Nephron (organoid): ENCODE results near the gene HLA-C.

Source experiments
- H3K27ac Mint-ChIP-seq, 3 experiments: 2 replicates each; pipeline ENCODE4 v1.8.0; 2020; ENCODE audit warnings: mixed read lengths in 3 of 3, mild to moderate bottlenecking in 2 of 3, moderate library complexity in 1 of 3
- H3K27me3 Mint-ChIP-seq: 2 replicates; pipeline ENCODE4 v1.8.0; 2021; ENCODE audit warnings: low read depth, mild to moderate bottlenecking, moderate library complexity, mixed read lengths
- H3K36me3 Mint-ChIP-seq: 2 replicates; pipeline ENCODE4 v1.8.0; 2020; ENCODE audit warnings: low read depth, mixed read lengths
- H3K4me1 Mint-ChIP-seq: 2 replicates; pipeline ENCODE4 v1.8.0; 2020; ENCODE audit warnings: mixed read lengths
- H3K4me3 Mint-ChIP-seq, 3 experiments: 2 replicates each; pipeline ENCODE4 v1.8.0; 2020; ENCODE audit warnings: mild to moderate bottlenecking in 3 of 3, mixed read lengths in 3 of 3, moderate library complexity in 2 of 3
- H3K9me3 Mint-ChIP-seq: 2 replicates; pipeline ENCODE4 v1.8.0; 2020; ENCODE audit warnings: mixed read lengths
- CTCF ChIP-seq, 3 experiments: fragments of 200-600 bp; sonication (generic); IDR thresholded peaks; one replicate each; pipeline ENCODE4 v1.5.0; 2021; ENCODE audit warnings: antibody characterized with exemption in 3 of 3; ENCODE audit not compliant: unreplicated experiment in 3 of 3

HLA-C gene

DNA sequence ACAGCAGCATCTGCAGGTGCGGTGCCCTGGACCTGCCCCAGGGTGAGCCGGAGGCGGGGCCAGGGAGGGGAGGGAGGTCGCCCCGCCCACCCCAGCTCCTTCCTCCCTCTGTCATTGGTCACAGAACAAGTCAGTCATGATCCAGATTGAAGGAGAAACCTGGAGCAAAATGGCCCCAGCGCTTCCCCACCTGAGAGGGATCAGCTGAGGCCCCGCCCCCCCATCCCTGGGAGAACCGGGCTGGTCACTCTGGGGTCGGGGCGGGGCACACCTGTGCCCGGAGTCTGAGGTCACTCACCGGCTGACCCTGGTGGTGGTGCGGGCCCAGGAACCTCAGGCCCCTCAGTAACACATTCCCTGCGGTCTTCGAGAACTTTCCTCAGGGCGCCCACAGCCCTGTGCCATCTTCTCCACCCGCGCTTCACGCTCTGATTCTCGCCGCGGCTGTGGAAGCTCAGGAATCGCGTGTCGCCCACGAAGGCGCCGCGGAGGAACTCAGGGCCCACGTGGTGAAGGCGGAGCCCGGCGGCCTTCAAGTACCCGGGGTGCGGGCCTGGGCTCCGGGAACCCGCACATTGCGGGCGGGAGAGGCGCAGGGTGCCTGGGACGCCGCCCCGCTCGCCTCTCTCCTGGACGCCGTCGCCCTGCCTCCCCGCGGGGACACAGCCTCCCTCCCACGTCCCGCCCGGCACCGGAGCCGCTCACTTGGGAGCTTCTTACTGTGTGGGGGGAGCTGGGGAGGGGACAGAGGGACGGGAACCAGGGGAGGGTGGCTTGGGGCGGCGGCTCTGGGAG, 36.4 kb upstream of the HLA-C start:
- no peak for TF ChIP-seq CTCF (IDR thresholded peaks at IDR 0.05; ENCODE audit: unreplicated experiment in 3 of 3)
- Mint-ChIP-seq H3K4me3 (no peak overlapping the region), H3K4me1 (no peaks in the 10 kb centered on the region), H3K27me3 (peaks cover 17% of the 10 kb centered on the region), H3K9me3 (no peaks in the 10 kb centered on the region), H3K36me3 (no peaks in the 10 kb centered on the region), H3K27ac (no peak overlapping the region)

- Mint-ChIP-seq H3K36me3 (no peaks in the 10 kb centered on the region), H3K27me3 (peaks cover 18% of the 10 kb centered on the region), H3K9me3 (no peaks in the 10 kb centered on the region), H3K4me1 (no peaks in the 10 kb centered on the region), H3K4me3 (no peak overlapping the region), H3K27ac (no peak overlapping the region)
- no peak for TF ChIP-seq CTCF (IDR thresholded peaks at IDR 0.05; ENCODE audit: unreplicated experiment in 3 of 3)
Measured at GRCh38 chr6:31307669-31308049, 35.8 kb upstream of the HLA-C start.

DNA sequence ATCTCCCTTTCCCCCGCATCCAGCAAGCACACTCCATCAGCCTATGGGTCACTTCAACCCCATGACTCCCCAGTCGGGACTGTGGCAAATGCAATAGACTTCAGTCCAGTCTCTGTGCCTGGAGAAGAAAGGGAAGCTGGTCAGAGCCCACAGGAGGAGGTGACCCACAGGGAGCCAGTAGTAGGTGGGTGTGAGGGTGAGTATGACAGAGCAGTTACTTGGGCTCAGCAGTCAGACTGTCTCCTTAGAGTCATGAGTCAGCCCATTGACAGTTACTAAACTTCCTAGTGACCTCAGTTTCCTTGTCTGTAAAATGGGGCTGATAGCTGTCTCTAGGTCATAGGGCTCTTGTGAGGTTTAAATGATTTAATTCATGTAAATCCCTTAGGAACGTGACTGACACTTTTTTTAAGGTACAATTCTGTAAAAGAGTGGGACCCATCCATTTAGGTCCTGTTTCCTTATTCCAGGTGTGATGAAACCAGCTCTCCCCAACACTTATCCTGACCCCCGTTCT, 33.9 kb upstream of the HLA-C start:
- Mint-ChIP-seq H3K4me1 (no peaks in the 10 kb centered on the region), H3K36me3 (no peaks in the 10 kb centered on the region), H3K4me3 (no peak overlapping the region), H3K27ac (no peak overlapping the region), H3K27me3 (peaks cover 28% of the 10 kb centered on the region), H3K9me3 (no peaks in the 10 kb centered on the region)
- TF ChIP-seq CTCF (IDR thresholded peaks at IDR 0.05; ENCODE audit: unreplicated experiment in 3 of 3), result no peak

DNA sequence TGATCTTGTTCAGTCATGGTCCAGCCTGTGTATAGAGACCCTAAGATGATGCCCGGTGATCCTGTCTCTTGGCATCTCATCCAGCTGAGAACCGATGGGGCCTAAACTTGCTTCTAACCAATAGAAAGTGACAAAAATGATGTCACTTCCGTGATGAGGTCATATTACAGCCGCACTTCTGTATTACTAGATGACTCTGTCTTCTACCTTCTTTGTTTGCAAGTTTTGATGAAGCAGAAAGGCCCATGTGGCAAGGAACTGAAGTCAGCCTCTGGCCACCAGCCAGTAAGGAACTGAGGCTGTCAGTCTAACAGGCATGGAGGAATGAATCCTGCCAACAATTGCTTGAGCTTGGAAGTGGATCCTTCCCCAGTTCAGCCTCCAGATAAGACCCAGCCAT, 32.8 kb upstream of the HLA-C start:
- no peak for TF ChIP-seq CTCF (IDR thresholded peaks at IDR 0.05; ENCODE audit: unreplicated experiment in 3 of 3)
- Mint-ChIP-seq H3K9me3 (no peaks in the 10 kb centered on the region), H3K27me3 (peaks cover 27% of the 10 kb centered on the region), H3K4me3 (no peak overlapping the region), H3K4me1 (no peaks in the 10 kb centered on the region), H3K27ac (no peak overlapping the region), H3K36me3 (no peaks in the 10 kb centered on the region)

DNA sequence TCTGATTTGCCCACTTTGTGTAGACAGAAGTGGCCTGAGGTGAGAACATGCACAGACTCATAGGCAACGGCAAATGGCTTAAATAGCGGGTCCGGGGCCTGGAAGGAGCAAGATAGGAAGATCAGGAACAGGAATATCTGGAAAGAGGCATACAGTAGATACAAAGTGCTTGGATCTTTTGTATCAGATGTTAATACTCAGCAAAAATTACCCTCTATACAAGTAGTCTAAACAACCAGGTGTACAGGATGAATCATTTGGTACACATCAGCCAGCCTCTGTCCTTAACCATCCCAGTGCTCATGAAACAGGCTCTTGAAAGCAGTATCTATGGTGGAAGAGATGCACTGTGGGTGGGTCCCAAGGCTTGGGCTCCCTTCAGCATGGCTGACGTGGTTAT, 28.9 kb upstream of the HLA-C start:
- H3K27me3 Mint-ChIP-seq, result peaks cover 42% of the 10 kb centered on the region

More for the DNA sequence above, 28.9 kb upstream of the HLA-C start:
- no peaks in the 10 kb centered on the region for H3K9me3 Mint-ChIP-seq
- TF ChIP-seq CTCF (IDR thresholded peaks at IDR 0.05; ENCODE audit: unreplicated experiment in 3 of 3), result no peak
- no peaks in the 10 kb centered on the region for H3K4me1 Mint-ChIP-seq
- no peak overlapping the region for H3K4me3 Mint-ChIP-seq
- no peaks in the 10 kb centered on the region for H3K36me3 Mint-ChIP-seq
- no peak overlapping the region for H3K27ac Mint-ChIP-seq
